ENCODE measurements around the gene SNX20.

The SNX20 gene

GRCh38 chr16:50681021-50681885 lies at the start of gene SNX20:
SNX20 (minus strand) TSS chr16:50681312; CDS start chr16:50677526, 3,786 bp downstream.
- no peak for DNase-seq (ENCODE audit: low read depth, low spot score)

GRCh38 chr16:50724306-50724705 lies 43.2 kb upstream of the SNX20 start:
- DNase-seq (ENCODE audit: low read depth, low spot score), result no peak

- no peak for DNase-seq (ENCODE audit: low read depth, low spot score)
Measured at GRCh38 chr16:50722960-50723359, 41.8 kb upstream of the SNX20 start.

DNA sequence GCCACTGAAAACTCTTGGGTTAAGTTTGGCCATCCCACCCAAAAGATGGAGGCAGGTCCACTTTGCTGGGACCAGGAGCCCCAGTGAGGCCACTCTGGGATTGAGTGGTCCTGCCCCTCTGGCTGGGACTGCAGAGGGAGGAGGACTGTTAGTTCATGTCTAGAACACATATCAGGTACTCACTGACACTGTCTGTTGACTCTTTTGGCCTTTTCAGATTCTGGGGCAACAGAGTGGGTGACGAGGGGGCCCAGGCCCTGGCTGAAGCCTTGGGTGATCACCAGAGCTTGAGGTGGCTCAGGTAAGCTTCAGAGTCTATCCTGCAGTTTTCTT lies 41.3 kb upstream of the SNX20 start:
- no peak for DNase-seq (ENCODE audit: low read depth, low spot score)

DNA sequence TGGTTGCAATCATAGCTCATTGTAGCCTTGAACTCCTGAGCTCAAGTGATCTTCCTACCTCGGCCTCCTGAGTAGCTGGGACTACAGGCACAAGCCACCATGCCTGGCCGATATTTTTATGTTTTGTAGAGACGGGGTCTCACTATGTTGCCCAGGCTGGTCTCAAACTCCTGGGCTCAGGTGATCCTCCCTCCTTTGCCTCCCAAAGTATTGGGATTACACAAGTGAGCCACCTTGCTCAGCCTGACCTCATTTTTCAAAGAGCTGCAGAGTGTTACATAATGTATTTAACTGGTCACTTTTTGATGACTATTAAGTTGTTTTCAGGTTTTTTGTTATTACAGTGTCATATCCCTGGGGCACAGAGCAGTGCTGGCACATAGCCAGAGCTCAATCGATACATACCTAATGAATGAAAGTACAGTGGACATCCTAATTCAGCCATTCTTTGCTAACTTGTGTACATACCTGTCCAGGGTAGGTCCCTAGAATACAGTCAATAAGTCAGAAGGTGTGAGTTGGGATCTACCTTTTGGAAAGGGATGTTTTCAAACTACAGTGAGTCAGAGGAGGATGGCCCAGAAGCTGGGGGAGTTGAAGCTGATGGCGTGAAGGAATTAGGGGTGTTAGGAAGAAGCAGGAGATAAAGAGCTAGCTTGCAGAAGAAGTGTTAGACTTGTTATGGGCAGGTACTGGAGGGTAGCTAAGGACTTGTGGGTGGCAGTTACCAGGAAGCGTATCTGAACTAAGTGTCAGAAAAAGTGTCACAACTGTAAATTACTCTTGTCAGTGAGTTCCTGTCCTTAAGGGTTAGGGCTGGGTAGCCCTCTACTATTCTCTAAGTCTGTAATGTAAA lies 40.7 kb upstream of the SNX20 start:
- DNase-seq (ENCODE audit: low read depth, low spot score), result no peak

- no peak for DNase-seq (ENCODE audit: low read depth, low spot score)
Measured at GRCh38 chr16:50719401-50720337, 38.6 kb upstream of the SNX20 start.

DNA sequence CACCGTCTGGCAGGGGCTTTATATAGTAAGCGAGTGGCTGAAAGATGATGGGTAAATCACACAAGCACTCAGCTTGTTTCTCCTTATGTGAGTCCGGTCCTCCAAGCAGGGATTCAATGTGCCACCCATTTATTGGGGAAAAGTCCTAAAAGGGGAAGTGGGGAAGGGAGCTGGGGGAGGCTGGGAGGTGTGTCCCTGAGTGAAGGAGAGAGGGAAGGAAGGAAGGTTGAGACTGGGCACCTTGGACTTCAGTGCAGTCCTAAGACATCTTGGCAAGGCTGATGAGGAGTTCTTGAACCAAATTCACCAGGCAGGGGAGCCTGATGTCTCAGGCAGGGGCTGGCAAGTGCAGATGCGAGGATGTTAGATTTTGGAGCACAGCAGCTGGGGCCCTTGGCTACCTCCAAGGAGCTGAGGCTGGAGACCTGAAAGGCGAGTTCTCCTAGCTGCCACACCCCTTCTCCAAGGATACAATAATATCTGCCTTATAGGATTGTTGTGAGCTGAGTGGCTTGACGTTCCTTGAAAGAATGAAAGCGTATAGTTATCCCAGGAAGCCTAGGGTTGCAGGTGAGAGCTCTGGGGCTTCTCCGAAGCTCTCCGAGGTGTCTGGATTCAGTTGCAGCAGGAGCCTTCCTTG lies 37.8 kb upstream of the SNX20 start:
- DNase-seq (ENCODE audit: low read depth, low spot score), result no peak

GRCh38 chr16:50718061-50718760 lies 37.1 kb upstream of the SNX20 start:
- DNase-seq (ENCODE audit: low read depth, low spot score), result no peak

DNA sequence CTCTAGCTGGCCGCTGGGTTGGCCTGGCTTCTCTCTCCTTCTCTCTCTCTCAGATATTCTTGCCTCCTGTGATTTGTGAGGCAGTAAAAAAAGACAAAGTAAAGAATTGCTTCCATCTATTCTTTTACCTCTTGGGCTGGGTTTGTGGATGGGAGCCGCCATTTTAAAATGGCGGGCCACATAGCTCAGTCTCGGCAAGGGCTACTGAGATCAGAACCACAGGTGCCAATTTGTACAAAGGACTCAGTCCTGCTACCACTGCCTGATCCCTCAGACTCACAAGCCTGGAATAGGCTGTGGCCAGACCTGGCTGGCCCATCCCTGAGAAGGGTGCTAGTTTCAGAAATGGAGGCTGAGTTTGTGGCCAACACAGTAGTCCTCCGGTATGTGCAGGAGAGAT lies 36.4 kb upstream of the SNX20 start:
- DNase-seq (ENCODE audit: low read depth, low spot score), result no peak

DNA sequence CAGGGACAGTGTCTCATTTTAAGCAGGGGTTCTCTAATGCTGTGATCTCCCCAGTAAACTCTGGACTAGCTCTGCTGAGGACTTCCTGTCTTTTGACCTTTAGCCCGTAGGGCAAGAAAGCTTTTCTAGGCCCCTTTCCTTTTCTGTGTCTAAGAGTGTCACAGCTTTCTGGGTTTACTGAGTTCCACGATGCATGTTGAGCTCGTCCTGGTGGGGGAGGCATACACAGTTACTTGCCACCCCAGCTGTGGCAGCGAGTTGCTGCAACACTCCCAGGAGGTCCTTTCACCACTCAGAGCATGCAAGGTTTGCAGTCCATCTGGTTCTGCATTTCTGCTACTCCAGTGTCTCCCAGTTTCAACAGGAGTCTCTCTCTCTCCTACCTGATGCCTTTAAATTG lies 36.0 kb upstream of the SNX20 start:
- DNase-seq (ENCODE audit: low read depth, low spot score), result no peak

DNA sequence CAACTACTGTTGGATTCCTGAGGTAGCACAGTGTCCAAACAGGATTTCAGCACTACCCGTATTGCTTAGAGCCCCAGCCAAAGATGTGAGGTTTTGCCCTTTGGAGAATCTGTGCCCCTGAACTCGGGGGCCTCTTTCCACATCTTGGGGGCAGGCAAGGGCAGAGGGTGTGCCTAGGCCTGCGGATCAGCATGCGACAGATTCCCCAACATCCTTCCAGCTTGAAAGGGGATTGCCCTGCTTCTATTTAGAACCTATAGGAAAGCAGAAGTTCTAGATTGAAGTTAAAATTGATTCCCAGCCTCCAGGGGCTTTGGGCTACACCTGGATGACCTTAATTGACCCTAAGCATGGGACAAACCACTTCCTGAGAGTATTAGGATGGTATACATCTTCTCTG lies 31.8 kb upstream of the SNX20 start:
- DNase-seq (ENCODE audit: low read depth, low spot score), result no peak

GRCh38 chr16:50712560-50712898 lies 31.4 kb upstream of the SNX20 start:
- no peak for DNase-seq (ENCODE audit: low read depth, low spot score)

DNA sequence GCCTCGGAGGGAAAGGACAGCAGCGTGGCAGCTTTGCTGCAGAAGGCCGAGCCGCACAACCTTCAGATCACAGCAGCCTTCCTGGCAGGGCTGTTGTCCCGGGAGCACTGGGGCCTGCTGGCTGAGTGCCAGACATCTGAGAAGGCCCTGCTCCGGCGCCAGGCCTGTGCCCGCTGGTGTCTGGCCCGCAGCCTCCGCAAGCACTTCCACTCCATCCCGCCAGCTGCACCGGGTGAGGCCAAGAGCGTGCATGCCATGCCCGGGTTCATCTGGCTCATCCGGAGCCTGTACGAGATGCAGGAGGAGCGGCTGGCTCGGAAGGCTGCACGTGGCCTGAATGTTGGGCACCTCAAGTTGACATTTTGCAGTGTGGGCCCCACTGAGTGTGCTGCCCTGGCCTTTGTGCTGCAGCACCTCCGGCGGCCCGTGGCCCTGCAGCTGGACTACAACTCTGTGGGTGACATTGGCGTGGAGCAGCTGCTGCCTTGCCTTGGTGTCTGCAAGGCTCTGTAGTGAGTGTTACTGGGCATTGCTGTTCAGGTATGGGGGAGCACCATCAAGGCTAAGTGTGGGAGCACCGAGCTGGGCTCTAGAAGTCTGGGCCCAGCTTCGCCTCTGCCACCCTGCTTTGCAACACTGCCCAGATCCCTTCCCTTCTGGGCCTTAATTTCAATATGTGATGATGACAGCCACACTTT lies 30.9 kb upstream of the SNX20 start:
- DNase-seq (ENCODE audit: low read depth, low spot score), result no peak

DNA sequence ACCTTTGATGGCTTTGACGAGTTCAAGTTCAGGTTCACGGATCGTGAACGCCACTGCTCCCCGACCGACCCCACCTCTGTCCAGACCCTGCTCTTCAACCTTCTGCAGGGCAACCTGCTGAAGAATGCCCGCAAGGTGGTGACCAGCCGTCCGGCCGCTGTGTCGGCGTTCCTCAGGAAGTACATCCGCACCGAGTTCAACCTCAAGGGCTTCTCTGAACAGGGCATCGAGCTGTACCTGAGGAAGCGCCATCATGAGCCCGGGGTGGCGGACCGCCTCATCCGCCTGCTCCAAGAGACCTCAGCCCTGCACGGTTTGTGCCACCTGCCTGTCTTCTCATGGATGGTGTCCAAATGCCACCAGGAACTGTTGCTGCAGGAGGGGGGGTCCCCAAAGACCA lies 29.9 kb upstream of the SNX20 start:
- no peak for DNase-seq (ENCODE audit: low read depth, low spot score)

DNA sequence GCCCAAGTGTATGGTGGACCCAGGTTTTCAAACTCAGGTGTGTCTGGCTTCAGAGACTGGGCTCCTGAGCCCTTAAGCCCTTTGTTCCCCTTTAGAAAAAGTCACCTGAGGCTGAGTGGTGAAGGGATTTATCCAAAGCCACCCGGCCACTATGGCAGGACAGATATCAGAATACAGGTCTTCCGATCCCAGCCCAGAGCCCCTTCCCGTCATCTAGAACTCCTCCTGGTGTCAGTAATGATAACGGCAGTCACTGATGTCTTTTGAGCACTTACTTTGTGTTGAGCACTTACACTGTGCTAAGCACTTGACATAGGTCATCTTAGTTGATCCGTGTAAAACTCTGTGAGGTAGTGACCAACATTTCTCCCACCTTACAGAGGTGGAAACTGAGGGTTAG lies 28.9 kb upstream of the SNX20 start:
- no peak for DNase-seq (ENCODE audit: low read depth, low spot score)

DNA sequence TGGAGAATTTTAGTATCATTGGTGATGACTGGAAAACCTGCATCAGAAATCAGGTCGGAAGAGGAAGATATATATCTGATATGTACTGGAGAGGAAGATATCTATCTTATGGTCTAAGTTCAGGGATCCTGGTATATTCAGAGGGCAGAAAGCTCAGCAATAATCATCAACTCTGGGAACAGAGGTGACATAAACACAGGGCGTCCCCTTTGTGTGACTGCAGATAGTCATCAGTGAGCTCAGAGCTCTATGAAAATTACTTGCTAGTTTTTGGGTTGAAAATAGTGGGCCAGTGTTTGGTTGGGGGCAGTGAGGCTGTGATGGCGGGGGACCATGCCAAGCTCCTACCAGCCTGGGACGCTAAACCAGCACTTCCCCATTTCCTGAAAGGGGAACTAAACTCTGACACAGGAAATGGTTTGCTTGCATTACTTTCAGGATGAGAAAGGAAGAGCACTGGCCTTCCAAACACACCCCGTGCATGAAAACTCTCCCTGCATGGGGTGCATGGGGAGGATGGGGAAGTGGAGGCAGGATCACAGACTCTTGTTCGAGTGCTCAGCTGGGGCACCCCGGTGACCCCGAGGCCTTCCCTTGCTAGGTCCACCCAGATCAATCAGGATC lies 28.1 kb upstream of the SNX20 start:
- no peak for DNase-seq (ENCODE audit: low read depth, low spot score)

GRCh38 chr16:50708373-50709060 lies 27.4 kb upstream of the SNX20 start:
- DNase-seq (ENCODE audit: low read depth, low spot score), result no peak

DNA sequence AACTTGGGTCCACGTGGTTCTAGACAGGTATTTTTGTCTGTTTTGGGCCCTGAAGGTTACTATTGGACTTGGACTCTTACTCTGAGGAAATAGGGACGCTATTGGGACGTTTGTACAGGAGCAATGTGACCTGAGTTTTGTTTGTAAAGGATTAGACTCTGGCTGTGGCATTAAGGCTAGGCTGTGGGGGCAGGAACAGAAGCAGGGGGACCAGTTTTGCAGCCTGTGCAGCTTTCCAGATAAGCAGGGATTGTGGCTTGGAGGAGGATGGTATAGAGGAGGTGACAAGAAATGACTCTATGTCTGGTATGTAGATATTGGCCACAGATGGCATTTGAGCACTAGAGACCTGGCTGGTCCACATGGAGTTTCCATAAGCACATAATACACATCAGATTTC lies 25.1 kb upstream of the SNX20 start:
- DNase-seq (ENCODE audit: low read depth, low spot score), result no peak

DNA sequence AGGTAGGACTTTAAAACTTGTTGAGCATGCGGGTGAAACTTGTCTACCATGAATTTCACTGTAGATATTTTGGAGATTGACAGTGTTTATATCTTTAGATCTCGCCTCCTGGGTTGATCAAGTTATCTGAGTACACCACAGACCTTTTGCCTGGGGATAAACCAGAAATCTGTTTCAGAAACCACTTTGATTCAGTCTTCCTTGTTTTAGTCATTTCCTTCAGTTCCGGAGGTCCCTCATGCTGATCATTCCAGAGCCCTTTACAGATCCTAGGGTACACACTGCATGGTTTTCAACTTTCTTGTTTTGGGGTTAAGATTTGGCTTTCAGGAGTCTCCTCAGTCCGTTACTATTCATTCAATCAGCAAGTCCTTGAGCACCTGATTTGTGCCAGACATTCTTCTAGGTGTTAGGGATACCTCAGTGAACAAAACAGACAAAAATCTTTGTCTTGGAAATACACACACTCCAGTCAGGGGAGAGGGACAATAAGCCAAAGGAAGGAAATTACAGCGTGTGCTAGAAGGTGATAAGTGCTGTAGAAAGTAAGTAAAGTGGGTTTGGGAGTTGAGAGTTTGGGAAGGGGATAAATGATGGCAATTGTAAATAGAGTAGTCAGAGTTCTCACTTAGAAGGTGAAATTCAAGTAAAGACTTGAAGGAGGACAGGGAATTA lies 24.5 kb upstream of the SNX20 start:
- no peak for DNase-seq (ENCODE audit: low read depth, low spot score)
